HG03354 (cell line): ENCODE results near the gene FIP1L1.
"Not testable (repeated sequence)": the region's sequence is repeated elsewhere in the genome, so short reads cannot be mapped to it uniquely, and the experiment has no call there.

ENCODE experiments used
- ATAC-seq: cut with Tn5 transposase; IDR thresholded peaks from one replicate; pipeline ENCODE4 v1.9.1; 2021; ENCODE audit warnings: mild to moderate bottlenecking; ENCODE audit not compliant: unreplicated experiment, poor library complexity, severe bottlenecking

Gene FIP1L1

GRCh38 chr4:53461244-53461643 lies 83.8 kb downstream of the FIP1L1 start:
- ATAC-seq: no peak

- ATAC-seq: no peak
These were observed 85.9 kb downstream of the FIP1L1 start for GRCh38 chr4:53463340-53463739.

- no peak for ATAC-seq
These were observed 87.8 kb downstream of the FIP1L1 start for GRCh38 chr4:53465281-53465680.

- no peak for ATAC-seq
These were observed 88.5 kb downstream of the FIP1L1 start for GRCh38 chr4:53465891-53466290.

- not testable (repeated sequence) for ATAC-seq
These were observed 89.1 kb downstream of the FIP1L1 start for GRCh38 chr4:53466576-53466975.

- no peak for ATAC-seq
These were observed 99.0 kb downstream of the FIP1L1 start for GRCh38 chr4:53476232-53477037.

GRCh38 chr4:53477038-53477565 lies 99.7 kb downstream of the FIP1L1 start:
- ATAC-seq: no peak

GRCh38 chr4:53477636-53478035 lies 100.2 kb downstream of the FIP1L1 start:
- ATAC-seq: no peak

- ATAC-seq: no peak
These were observed 101.4 kb downstream of the FIP1L1 start for GRCh38 chr4:53478671-53479456.

GRCh38 chr4:53479736-53480525 lies 102.5 kb downstream of the FIP1L1 start:
- ATAC-seq: no peak

GRCh38 chr4:53480909-53481308 lies 103.5 kb downstream of the FIP1L1 start:
- ATAC-seq: no peak

GRCh38 chr4:53481586-53481985 lies 104.1 kb downstream of the FIP1L1 start:
- no peak for ATAC-seq

- ATAC-seq: no peak
These were observed 105.8 kb downstream of the FIP1L1 start for GRCh38 chr4:53483250-53483649.

GRCh38 chr4:53484911-53485657 lies 107.6 kb downstream of the FIP1L1 start:
- no peak for ATAC-seq

- no peak for ATAC-seq
These were observed 108.2 kb downstream of the FIP1L1 start for GRCh38 chr4:53485658-53486040.

GRCh38 chr4:53487766-53488165 lies 110.3 kb downstream of the FIP1L1 start:
- no peak for ATAC-seq

- ATAC-seq: no peak
These were observed 111.9 kb downstream of the FIP1L1 start for GRCh38 chr4:53489279-53489889.

- no peak for ATAC-seq
These were observed 112.9 kb downstream of the FIP1L1 start for GRCh38 chr4:53490161-53490956.
